Skeletal muscle cell (primary cell): ENCODE measurements around the gene RFX1.
"Not testable (repeated sequence)": the region's sequence is repeated elsewhere in the genome, so short reads cannot be mapped to it uniquely, and the experiment has no call there.

ENCODE experiments used
- DNase-seq: peaks from one replicate; pipeline ENCODE4 v3.0.0-alpha.2; 2010; ENCODE audit warnings: low read depth
- H3K4me3 ChIP-seq: 2 replicates; pipeline ENCODE4 v1.5.1; 2011; ENCODE audit warnings: low read depth, mild to moderate bottlenecking, control low read depth, low read length, moderate library complexity

The RFX1 gene

DNA sequence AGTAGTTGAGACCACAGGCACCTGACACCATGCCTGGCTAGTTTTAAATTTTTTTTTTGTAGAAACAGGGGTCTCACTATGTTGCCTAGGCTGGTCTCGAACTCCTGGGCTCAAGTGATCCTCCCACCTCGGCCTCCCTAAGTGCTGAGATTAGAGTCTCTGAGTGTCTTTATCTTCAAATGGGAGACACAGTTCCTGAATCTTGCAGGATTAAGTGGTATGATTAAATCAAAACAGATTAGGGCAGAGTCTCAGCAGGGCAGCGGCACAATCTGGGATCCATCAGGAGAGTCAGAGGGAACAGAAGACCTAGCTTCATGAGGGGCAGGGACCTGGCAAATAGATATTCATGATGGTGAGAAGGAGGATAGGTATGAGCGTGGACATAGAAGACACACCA, 22.8 kb upstream of the RFX1 start:
- no peak for DNase-seq
- no peak overlapping the region for H3K4me3 ChIP-seq

DNA sequence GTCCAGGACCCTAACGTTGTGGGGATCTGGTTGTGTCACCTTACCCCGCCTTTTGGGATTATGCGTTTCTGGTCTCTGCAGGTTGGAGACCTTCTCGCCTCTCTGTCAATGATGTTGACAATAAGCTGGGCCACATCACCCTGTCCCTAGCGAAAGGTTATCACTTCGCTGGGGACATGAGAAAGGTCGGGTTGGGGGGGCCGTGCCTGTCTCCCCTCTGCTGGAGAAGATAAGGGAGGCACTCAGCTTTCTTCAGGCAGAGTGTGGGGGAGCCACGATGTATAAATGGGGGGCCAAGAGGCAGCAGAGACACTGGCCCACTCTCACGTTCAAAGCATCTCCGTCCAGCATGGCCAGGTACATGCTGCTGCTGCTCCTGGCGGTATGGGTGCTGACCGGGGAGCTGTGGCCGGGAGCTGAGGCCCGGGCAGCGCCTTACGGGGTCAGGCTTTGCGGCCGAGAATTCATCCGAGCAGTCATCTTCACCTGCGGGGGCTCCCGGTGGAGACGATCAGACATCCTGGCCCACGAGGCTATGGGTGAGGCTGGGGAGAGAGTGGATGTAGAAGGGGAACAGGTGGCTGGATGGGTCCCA, 21.8 kb upstream of the RFX1 start, which contains the start of gene RLN3:
RLN3 (plus strand) TSS at position 293 of the 595 bp plus-strand sequence; CDS start at position 350, 57 bp downstream.
- no peak within 1 kb of the TSS for H3K4me3 ChIP-seq
- DNase-seq: no peak

DNA sequence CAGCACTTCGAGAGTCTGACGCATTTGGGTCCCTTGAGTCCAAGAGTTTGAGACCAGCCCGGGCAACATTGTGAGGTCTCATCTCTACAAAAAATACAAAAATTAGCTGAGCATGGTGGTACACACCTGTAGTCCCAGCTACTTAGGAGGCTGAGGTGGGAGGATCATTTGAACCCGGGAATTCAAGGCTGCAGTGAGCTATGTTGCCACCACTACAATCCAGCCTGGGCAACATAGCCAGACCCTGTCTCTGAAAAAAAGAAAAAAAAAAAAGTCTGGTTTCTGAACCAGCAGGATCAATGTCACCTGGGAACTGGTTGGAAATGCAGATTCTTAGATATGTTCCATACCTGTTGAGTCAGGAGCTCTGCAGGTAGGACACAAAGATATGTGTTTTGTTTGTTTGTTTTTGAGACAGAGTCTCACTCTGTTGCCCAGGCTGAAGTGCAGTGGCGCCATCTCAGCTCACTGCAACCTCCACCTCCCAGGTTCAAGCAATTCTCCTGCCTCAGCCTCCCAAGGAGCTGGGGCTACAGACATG, 20.6 kb upstream of the RFX1 start:
- not testable (repeated sequence) for H3K4me3 ChIP-seq, DNase-seq

DNA sequence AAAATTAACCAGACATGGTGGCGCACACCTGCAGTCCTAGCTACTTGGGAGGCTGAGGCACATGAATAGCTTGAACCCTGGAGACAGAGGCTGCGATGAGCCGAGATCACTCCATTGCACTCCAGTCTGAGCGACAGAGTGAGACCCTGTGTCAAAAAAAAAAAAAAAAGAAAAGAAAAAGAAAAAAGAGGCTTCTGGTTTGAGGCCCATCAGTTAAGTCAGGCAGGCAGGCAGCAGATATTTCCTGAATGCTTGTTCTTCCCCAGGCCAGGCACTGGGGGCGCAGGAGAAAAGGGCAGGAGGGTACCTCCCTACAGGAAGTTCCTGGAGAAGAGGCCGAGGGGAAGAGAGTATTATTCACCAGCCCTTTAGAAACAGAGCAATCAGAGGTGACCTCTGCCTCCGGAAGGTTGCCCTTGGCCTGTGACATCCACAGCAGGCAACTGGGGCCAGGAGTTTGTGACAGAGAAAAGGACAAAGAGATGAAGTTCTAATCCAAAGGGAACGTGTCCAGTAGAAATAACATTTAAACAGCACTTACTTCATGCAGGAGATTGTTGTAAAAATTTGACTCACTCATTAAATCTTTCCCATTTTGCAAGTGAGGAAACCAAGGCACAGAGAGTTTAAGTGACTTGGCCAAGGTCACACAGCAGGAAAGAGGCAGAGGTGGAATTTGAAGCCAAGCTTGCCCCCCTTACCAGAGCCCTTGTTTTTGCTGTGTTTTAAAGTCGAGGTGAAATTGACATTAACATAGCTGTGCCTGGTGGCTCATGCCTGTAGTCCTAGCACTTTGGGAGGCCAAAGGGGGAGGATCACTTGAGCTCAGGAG, 17.5 kb upstream of the RFX1 start:
- no peak for DNase-seq
- no peak overlapping the region for H3K4me3 ChIP-seq

DNA sequence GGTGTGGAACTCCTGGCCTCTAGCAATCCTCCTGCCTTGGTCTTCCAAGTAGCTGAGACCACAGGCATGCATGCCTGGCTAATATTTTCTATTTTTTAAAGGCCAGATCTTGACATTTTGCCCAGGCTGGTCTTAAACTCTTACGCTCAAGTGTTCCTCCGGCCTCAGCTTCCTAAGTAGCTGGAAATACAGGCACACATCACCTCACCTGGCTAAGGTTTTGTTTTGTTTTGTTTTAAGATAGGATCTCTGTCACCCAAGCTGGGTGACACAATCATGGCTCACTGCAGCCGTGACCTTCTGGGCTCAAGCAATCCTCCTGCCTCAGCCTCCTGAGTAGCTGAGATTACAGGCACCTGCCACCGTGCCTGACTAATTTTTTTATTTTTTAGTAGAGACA, 16.3 kb upstream of the RFX1 start:
- H3K4me3 ChIP-seq: no peak overlapping the region

DNA sequence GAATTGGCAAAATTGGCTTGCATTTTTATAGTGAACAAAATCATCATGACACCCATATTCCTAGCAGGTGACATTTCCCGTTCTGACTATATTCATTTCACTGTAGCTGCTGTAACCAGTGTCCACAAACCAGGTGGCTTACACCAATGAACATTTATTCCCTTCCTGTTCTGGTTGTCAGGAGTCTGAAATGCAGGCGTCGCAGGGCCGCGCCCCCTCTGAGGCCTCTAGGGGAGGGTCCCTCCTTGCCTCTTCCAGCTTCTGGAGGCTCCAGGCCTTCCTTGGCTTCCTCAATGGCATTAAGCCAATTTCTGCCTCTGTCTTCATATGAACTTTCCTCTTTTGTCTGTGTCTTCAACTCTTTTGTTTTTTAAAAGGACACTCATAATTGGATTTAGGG, 15.4 kb upstream of the RFX1 start:
- DNase-seq: no peak
- H3K4me3 ChIP-seq: no peak overlapping the region

More for the DNA sequence above, 16.3 kb upstream of the RFX1 start:
- DNase-seq: no peak

DNA sequence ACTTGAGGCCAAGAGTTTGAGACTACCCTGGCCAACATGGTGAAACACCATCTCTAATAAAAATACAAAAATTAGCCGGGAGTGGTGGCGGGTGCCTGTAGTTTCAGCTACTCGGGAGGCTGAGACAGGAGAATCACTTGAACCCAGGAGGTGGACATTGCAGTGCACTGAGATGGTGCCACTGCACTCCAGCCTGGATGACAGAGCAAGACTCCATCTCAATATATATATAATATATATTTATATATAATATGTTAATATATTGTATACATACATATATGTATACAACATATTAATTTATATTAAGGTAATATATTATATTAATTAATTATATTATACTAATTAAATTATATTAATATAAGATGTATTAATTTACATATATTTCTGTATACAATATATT, 13.6 kb upstream of the RFX1 start:
- not testable (repeated sequence) for H3K4me3 ChIP-seq, DNase-seq

DNA sequence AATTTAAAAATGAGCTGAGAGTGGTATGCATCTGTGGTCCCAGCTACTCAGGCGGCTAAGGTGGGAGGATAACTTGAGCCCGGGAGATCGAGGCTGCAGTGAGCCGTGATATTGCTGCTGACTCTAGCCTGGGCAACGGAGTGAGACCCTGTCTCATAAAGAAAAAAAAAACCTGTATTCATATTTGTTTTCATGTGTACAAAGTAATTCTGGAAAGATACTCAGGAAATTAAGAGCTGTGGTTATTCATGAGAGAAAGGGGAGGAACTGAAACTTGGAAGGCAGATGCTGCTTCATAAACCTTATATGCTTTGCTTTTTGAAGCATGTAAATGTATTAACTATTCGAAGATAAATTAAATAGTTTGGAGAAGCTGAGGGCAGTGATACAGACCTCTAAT, 13.0 kb upstream of the RFX1 start:
- no peak for DNase-seq

DNA sequence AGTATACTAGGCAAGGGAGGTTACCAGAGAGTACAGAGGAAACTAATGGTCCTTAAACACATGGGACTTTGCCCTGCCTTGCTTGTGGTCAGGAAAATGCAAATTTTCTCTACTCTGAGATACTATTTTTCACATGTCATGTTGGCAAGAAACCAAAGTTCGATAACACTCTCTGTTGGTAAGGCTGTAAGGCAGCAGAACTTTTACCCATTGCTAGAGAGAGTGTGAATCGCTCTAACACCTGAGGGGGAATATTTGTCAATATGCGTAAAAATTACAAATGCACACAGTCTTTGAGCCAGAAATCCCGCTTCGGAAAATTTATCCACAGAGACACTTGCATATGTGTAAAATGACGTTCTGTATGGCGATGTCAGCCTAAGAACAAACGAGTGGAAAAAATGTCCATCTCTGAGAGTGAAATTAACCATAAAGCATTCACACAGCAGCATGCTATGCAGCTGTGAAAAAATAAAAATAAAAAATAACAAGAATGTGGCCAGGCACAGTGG, 9.5 kb upstream of the RFX1 start:
- H3K4me3 ChIP-seq: no peak overlapping the region
- no peak for DNase-seq

More for the DNA sequence above, 13.0 kb upstream of the RFX1 start:
- no peak overlapping the region for H3K4me3 ChIP-seq

DNA sequence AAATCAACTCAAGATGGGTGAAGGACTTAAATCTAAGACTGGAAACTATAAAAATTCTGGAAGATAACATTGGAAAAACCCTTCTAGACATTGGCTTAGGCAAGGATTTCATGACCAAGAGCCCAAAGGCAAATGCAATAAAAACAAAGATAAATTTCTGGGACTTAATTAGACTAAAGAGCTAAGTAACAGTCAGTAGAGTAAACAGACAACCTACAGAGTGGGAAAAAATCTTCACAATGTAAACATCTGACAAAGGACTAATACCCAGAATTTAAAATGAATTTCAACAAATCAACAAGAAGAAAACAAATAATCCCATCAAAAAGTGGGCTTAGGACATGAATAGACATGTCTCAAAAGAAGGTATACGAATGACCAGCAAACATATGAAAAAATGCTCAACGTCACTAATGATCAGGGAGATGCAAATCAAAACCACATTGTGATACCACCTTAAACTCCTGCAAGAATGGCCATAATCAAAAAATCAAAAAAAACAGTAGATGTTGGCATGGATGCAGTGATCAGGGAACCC, 6.3 kb upstream of the RFX1 start:
- DNase-seq: no peak
- no peak overlapping the region for H3K4me3 ChIP-seq

DNA sequence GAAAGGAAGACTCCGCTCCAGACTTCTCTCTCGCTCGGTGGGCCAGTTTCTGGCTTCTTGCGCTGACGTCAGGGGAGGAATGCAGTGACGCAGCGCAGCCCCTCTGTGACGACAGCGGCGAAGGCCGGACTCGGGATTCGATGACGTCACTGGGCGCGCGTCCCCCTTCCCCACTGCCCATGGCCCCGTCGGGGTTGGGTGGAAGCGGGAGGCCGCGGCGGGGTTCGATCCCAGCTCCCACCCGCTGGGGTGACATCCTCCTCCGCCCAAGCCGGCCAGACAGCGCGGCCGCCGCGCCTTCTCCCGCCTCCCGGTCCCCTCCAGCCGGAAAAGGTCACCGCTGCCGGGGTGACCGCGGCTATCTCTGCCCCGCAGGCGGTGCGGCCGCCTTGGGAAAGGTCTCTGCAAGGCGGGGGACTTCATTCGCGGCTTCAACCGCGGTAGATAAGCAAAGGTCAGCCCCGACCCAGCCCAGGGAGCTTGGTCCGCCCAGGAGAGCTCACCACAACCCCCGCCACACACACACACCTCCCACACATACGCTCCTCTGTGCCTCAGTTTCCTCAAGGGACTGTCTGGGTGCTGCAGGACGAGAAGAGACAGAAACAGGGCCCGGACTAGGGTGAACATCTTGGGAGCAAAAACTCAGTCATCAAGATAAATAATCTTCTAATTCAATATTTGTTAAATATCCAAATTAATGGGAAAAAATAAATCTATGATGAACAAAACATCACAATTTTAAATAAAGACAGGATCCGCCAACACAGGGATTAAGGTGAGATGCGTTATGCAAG, 844 bp upstream of the RFX1 start:
- DNase-seq: no peak
- H3K4me3 ChIP-seq: peak overlapping the region; percentile 72

DNA sequence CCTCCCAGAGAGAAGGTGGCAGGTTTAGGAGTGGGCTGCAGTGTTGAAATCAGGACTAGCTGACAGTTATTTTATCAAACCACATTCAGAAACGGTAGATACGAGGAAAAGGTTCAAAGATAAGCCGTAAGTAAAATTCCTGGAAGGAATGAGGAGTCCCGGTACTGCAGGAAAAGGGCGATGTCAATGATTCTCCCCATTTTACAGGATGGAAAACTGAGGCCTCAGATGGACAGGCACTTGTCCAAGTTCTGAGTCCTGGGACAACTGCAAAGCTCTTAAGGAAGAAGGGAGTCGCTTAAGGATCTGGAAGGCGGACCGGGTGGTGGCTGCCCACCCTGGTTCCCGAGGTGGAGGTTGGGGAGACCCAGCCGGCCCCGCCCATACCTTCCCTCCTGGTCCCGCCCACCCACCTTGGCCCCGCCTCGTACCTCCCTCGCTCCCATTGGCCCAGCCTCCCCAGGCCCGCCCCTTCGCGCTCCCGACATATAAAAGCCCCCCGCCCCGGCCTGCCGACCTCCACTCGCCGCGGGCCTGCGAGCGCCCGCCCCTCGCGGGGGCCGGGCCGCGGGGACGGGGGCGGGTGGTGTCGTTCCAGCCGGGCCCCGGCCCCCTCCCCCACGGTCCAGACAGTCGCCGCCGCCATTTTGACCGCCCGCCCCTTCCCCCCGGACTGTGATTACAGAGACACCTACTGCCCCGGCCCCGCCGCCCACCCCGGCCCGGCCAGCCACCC, 603 bp downstream of the RFX1 start:
- DNase-seq: peak; percentile 47
- H3K4me3 ChIP-seq: peak overlapping the region; percentile 72

DNA sequence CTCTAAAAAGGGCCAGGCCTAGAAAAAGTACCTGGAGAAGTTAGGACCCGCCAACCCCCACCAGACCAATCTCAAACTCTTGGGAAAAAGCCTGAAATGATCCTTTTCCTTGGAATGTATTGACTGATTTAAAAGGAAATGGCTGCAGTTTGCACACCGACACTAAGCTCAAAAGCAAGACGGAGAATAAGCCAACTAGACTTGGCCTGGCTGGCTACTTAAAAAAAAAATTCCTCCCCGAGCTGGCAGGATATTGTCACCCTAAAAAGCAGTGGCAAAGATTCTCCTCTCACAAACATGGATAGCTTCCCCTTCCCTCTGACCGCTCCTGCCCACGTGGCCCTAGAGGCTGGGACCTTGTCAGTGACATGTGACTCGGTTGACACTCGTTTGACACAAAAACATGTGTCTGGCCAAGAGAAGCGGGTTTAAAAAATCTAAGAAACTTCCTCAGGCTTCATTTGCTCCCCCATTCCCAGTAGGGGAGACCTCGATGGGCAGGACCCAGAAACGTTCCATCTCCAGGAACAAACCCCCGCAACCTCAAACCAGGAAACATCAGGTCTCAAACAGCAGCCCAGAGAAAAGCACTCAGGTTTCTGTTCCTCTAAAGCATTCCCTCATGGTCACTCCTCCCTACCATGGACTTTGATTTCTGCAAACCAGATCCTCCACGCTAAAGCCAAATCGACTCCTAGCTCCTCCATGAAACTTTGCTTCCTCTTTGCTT, 1.3 kb downstream of the RFX1 start:
- H3K4me3 ChIP-seq: no peak overlapping the region

DNA sequence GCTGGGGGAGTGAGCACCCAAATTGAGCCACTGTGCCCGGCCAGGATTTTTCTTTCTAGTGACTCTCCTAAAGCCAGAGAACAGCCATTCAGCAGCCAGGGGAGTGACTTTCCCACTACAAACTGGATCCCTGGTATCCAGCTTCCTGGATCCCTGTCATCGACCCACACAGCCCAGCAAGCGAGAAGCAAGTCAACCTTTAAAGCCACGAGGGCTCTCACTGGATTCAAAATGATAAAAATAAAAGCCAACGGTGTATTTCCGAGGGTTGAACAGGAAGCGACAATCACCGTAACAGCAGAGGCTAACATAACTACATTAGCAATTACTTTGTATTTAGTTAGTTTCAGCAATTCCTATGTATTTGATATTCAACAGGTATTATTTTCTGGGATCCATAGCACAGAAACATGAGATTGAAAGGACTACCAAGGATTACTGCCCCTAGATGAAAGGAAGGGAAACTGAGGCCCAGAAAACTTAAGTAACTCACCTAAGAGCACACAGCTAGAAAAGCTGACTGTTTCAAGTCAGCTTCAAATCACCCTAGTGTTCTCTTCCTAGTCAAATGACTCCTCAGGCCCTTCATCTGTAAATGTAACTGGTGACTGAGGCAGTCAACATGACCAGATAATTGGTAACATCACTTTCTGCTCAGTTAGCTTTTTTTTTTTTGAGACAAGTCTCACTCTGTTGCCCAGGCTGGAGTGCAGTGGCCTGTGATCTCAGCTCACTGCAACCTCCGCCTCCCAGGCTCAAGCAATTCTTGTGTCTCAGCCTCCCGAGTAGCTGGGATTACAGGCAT, 2.7 kb downstream of the RFX1 start:
- H3K4me3 ChIP-seq: no peak overlapping the region
- no peak for DNase-seq

More for the DNA sequence above, 1.3 kb downstream of the RFX1 start:
- no peak for DNase-seq

DNA sequence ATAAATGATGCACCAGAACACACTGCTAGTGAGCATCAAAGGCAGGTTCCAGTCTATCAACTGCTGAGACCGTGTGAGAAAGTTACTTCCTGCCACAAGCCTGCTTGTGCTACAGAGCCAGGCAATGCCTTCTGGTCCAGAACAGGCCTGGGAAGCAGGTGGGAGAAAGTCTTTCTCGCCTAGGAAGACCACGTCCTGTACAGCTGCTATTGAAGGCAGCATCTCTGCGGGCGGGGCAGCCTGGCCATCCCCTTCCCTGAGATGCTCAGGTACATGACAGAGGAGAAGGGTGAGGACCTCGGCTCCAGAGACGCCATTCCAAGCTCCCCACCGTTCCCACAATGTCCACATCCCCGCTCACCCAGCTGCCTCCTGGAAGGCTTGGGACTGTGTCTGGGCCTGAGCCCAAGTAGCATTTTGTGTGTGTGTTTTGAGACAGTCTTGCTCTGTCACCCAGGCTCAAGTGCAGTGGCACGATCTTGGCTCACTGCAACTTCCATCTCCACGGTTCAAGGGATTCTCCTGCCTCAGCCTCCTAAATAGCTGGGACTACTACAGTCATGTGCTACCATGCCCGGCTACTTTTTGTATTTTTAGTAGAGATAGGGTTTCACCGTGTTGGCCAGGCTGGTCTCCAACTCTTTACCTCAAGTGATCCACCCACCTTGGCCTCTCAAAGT, 3.4 kb downstream of the RFX1 start:
- H3K4me3 ChIP-seq: no peak overlapping the region
- DNase-seq: no peak

DNA sequence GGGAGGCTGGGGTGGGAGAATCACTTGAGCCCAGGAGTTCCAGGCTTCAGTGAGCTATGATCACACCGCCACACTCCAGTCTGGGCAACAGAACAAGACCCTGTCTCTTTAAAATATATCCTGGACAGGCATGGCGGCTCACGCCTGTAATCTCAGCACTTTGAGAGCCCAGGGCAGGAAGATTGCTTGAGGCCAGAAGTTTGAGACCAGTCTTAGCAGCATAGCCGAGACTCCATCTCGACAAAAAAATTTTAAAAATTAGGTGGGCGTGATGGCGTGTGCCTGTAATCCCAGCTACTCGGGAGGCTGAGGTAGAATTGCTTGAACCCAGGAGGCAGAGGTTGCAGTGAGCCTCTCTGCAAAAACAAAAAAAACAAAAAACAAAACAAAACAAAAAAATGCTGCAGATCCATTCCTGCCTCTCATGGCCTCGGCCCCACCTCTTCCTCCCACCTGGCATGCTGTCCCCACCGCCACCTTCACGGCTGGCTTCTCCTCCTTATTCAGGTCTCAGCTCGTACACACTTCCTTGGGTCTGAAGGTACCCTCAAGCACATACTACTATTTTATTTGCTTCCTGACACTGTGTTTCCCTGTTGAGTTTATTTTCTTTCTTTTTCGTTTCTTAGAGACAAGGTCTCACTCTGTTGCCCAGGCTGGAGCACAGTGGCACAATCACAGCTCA, 5.3 kb downstream of the RFX1 start:
- DNase-seq: no peak

More for the DNA sequence above, 5.3 kb downstream of the RFX1 start:
- no peak overlapping the region for H3K4me3 ChIP-seq
